HCT116 (cell line): Measurements from ENCODE around the gene PAX5. TPM values are rescaled to one million over a fixed set of nuclear protein-coding genes. Genes with fewer than 3 reads are reported as not detected.

ENCODE experiments used
- ATAC-seq: fragments of 200-7000 bp; cut with Tn5 transposase; 2 replicates; pipeline ENCODE4 v1.9.1; 2020; ENCODE audit warnings: mild to moderate bottlenecking, moderate library complexity
- BruUV-seq: library from RNA; stranded (reverse); fragments of 400-500 nt; replicated peaks from 2 replicates; lab custom pipeline; 2021; lab: Mats Ljungman, UMichigan
- CTCF ChIA-PET: fragments of 300-600 bp; sonication (Branson Sonifier 250); formaldehyde crosslinking; loops from one replicate; lab custom pipeline; 2021; ENCODE audit warnings: antibody characterized with exemption; lab: Charles Lee
- POLR2A ChIA-PET: fragments of 300-600, 350-600 bp; sonication (Branson Sonifier 250); formaldehyde crosslinking; loops from one replicate; lab custom pipeline; 2021; ENCODE audit warnings: antibody characterized with exemption; lab: Charles Lee
- RAD21 ChIA-PET, 2 experiments: fragments of 300-600 bp; sonication (Branson Sonifier 250); formaldehyde crosslinking; loops; one replicate each; lab custom pipeline; 2023; ENCODE audit warnings: low total read pairs in 2 of 2; ENCODE audit not compliant: uncharacterized antibody in 2 of 2, unreplicated experiment in 2 of 2, low non-redundant PET in 1 of 2; lab: Charles Lee
- DNase-seq: peaks from one replicate; pipeline ENCODE4 v3.0.0-alpha.2; 2010; ENCODE audit warnings: low read depth, low spot score
- H2AFZ ChIP-seq: fragments of 200-600 bp; shearing (Covaris generic), sonication (generic); 2 replicates; pipeline ENCODE4 v1.6.1; 2017; ENCODE audit warnings: low read depth, mixed run types, mixed read lengths, antibody characterized with exemption, low read length; ENCODE audit not compliant: poor library complexity, severe bottlenecking
- H3K27ac ChIP-seq: 2 replicates; pipeline ENCODE4 v1.5.1; 2012; ENCODE audit warnings: low read depth, low read length
- H3K27me3 ChIP-seq: fragments of 200-600 bp; sonication (generic); 2 replicates; pipeline ENCODE4 v1.6.1; 2016; ENCODE audit warnings: mixed run types, low read length, mixed read lengths; ENCODE audit not compliant: insufficient read depth
- H3K36me3 ChIP-seq, 2 experiments: fragments of 200-500 bp in 1 of 2; fragments of 200-600 bp in 1 of 2; sonication (Bioruptor generic) in 1 of 2; sonication (generic) in 1 of 2; 2 replicates each; pipeline versions ENCODE4 v1.5.1 to v1.6.1; 2014 to 2016; ENCODE audit warnings: low read length in 2 of 2, inconsistent platforms in 1 of 2, mixed read lengths in 1 of 2, mixed run types in 1 of 2; ENCODE audit not compliant: insufficient read depth in 2 of 2, control insufficient read depth in 1 of 2
- H3K4me1 ChIP-seq, 2 experiments: fragments of 200-600 bp in 1 of 2; sonication (generic) in 1 of 2; 2 replicates each; pipeline versions ENCODE4 v1.5.1 to v1.6.1; 2012 to 2017; ENCODE audit warnings: low read length in 2 of 2, inconsistent platforms in 1 of 2, mild to moderate bottlenecking in 1 of 2, mixed read lengths in 1 of 2, mixed run types in 1 of 2, moderate library complexity in 1 of 2; ENCODE audit not compliant: insufficient read depth in 2 of 2, control insufficient read depth in 1 of 2
- H3K4me2 ChIP-seq: fragments of 200-600 bp; sonication (generic); 2 replicates; pipeline ENCODE4 v1.6.1; 2017; ENCODE audit warnings: mixed run types, low read length, mixed read lengths
- H3K4me3 ChIP-seq, 2 experiments: fragments of 200-600 bp in 1 of 2; sonication (generic) in 1 of 2; replicated peaks in 1 of 2; 2 replicates each; pipeline ENCODE4 v1.5.1; 2011 to 2016; ENCODE audit warnings: low read length in 2 of 2, control low read depth in 1 of 2, low read depth in 1 of 2, mild to moderate bottlenecking in 1 of 2, mixed read lengths in 1 of 2, mixed run types in 1 of 2
- H3K79me2 ChIP-seq: fragments of 200-600 bp; sonication (generic); 2 replicates; pipeline ENCODE4 v1.6.1; 2017; ENCODE audit warnings: mild to moderate bottlenecking, mixed run types, low read length, moderate library complexity, mixed read lengths; ENCODE audit not compliant: insufficient read depth
- H3K9ac ChIP-seq: fragments of 200-600 bp; sonication (generic); 2 replicates; pipeline ENCODE4 v1.6.1; 2016; ENCODE audit warnings: low read length, mixed read lengths
- H3K9me2 ChIP-seq: fragments of 200-600 bp; sonication (generic), shearing (Covaris generic); 2 replicates; pipeline ENCODE4 v1.6.1; 2017; ENCODE audit warnings: mixed run types, mild to moderate bottlenecking, moderate library complexity; ENCODE audit not compliant: insufficient read depth
- H3K9me3 ChIP-seq, 2 experiments: fragments of 200-500 bp in 1 of 2; fragments of 200-600 bp in 1 of 2; sonication (Bioruptor generic) in 1 of 2; sonication (generic) in 1 of 2; 2 replicates each; pipeline ENCODE4 v1.6.1; 2014 to 2017; ENCODE audit warnings: low read length in 2 of 2, mixed read lengths in 2 of 2, inconsistent platforms in 1 of 2, low read depth in 1 of 2, mild to moderate bottlenecking in 1 of 2, mixed run types in 1 of 2, moderate library complexity in 1 of 2; ENCODE audit not compliant: control insufficient read depth in 1 of 2, insufficient read depth in 1 of 2
- H4K20me1 ChIP-seq: fragments of 200-600 bp; sonication (generic), shearing (Covaris generic); 2 replicates; pipeline ENCODE4 v1.6.1; 2017; ENCODE audit warnings: mixed run types, mild to moderate bottlenecking, moderate library complexity; ENCODE audit not compliant: insufficient read depth
- ELF1 ChIP-seq: IDR thresholded peaks from 2 replicates; pipeline ENCODE4 v1.6.1; 2012; ENCODE audit warnings: low read depth, borderline replicate concordance
- EZH2 ChIP-seq: fragments of 200-600 bp; sonication (generic); IDR thresholded peaks from 2 replicates; pipeline ENCODE4 v1.6.1; 2017; ENCODE audit warnings: antibody characterized with exemption, mixed run types
- EZH2phosphoT487 ChIP-seq: fragments of 200-600 bp; IDR thresholded peaks from 2 replicates; pipeline ENCODE4 v1.6.1; 2018; ENCODE audit warnings: antibody characterized with exemption, borderline replicate concordance
- JUND ChIP-seq: IDR thresholded peaks from 2 replicates; pipeline ENCODE4 v1.6.1; 2012
- SIN3A ChIP-seq: IDR thresholded peaks from 2 replicates; pipeline ENCODE4 v1.6.1; 2012; ENCODE audit warnings: low read depth
- SRF ChIP-seq: IDR thresholded peaks from 2 replicates; pipeline ENCODE4 v1.6.1; 2012; ENCODE audit warnings: low read depth
- TCF7L2 ChIP-seq: IDR thresholded peaks from 2 replicates; pipeline ENCODE4 v1.7.0; 2011; ENCODE audit warnings: borderline replicate concordance, inconsistent platforms; ENCODE audit not compliant: insufficient read depth, insufficient read length; ENCODE audit errors: extremely low read depth
- intact Hi-C: fragments of 100-400 bp; cut with micrococcal nuclease; formaldehyde crosslinking; loops from 2 replicates; pipeline ENCODE4 v1.10.0; 2022
- total RNA-seq: library from RNA; stranded (reverse); gene quantifications from one replicate; pipeline ENCODE4 v1.2.1, GENCODE V29; 2021; ENCODE audit not compliant: unreplicated experiment
- TF ChIP-seq, protein P1 (sequence below): IDR thresholded peaks from 2 replicates; pipeline ENCODE4 v1.6.1; 2012; ENCODE audit warnings: low read depth
- TF ChIP-seq, protein P2 (sequence below): IDR thresholded peaks from 2 replicates; pipeline ENCODE4 v1.6.1; 2012
- TF ChIP-seq, protein P3 (sequence below): IDR thresholded peaks from 2 replicates; pipeline ENCODE4 v1.6.1; 2011; ENCODE audit warnings: mild to moderate bottlenecking, low read length, moderate library complexity; ENCODE audit not compliant: insufficient replicate concordance; ENCODE audit errors: extremely low read depth
- TF ChIP-seq, protein P4 (sequence below): IDR thresholded peaks from 2 replicates; pipeline ENCODE4 v1.6.1; 2012

The PAX5 gene
- total RNA-seq, 1 experiment from 2014 or later = 0.17 TPM

DNA sequence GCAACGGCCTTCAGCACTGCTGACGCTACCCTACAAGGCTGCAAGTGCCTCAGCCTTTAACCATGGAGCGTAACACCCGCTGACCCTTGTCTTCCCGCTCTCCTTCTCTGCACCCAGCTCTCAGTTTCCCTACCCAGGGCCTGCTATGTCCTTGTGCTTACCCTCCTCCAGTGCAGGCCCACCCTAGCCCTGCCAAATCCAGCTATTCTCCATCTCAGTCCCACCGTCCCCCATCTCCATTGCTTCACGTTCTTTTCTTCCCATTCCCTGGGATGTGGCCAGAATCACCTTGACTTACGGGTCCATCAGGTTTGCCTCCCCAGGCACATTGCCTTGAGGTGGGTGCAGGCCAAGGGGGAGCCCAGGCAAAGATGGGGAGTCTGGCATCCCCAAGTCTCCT, 91.2 kb downstream of the PAX5 start:
- DNase-seq = no peak
- H3K27me3 ChIP-seq = 0 out of 2 replicates have a peak, but pooled peaks cover 2% of the 10 kb centered on the region
- no peaks in the 10 kb centered on the region for H3K9me3 ChIP-seq
- BruUV-seq = no TSS peak
- ChIA-PET CTCF (no interaction called here), POLR2A (interaction anchor here (1.0 kb wide), 1 partner anchor 15 kb away, joined by 3 read pairs; no protein-coding TSS in a partner anchor), RAD21 (no interaction called here)
- H3K4me3 ChIP-seq = no peak overlapping the region
- H2AFZ ChIP-seq = no peak overlapping the region
- no peaks in the 10 kb centered on the region for H3K9me2 ChIP-seq
- no peak overlapping the region for H3K4me2 ChIP-seq
- H3K4me1 ChIP-seq = no peaks in the 10 kb centered on the region
- H4K20me1 ChIP-seq = no peaks in the 10 kb centered on the region
- no peak for ATAC-seq
- H3K79me2 ChIP-seq = no peaks in the 10 kb centered on the region
- intact Hi-C loops = no loop called here
- no peak overlapping the region for H3K9ac ChIP-seq
- no peaks in the 10 kb centered on the region for H3K36me3 ChIP-seq
- no peak for TF ChIP-seq ELF1
- H3K27ac ChIP-seq = no peak overlapping the region

DNA sequence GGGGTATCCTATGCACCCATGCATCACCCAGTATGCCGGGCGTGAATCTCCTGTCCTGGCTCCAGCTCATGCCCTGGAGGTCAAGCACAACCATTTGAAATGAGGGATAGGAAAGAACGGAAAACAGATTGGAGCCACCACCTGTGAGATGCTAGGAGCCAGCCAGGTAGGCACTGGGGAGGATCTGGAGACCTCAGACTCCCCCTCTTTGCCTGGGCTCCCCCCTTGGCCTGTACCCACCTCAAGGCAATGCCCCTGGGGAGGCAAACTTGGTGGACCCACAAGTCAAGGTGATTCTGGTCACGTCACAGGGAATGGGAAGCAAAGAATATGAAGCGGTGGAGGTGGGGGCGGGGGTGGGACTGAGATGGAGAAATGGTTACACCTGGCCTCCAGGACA, 92.6 kb downstream of the PAX5 start:
- POLR2A ChIA-PET = no interaction called here
- H3K4me1 ChIP-seq = peaks cover 0 to 8% of the 10 kb centered on the region in 2 experiments; a peak in 2 of 4 replicates
- CTCF ChIA-PET = no interaction called here
- no TSS peak for BruUV-seq
- TF ChIP-seq SRF (no peak), TCF7L2 (no peak), EZH2 (no peak), SIN3A (no peak), EZH2phosphoT487 (no peak), JUND (no peak)
- TF ChIP-seq, protein P1, sequence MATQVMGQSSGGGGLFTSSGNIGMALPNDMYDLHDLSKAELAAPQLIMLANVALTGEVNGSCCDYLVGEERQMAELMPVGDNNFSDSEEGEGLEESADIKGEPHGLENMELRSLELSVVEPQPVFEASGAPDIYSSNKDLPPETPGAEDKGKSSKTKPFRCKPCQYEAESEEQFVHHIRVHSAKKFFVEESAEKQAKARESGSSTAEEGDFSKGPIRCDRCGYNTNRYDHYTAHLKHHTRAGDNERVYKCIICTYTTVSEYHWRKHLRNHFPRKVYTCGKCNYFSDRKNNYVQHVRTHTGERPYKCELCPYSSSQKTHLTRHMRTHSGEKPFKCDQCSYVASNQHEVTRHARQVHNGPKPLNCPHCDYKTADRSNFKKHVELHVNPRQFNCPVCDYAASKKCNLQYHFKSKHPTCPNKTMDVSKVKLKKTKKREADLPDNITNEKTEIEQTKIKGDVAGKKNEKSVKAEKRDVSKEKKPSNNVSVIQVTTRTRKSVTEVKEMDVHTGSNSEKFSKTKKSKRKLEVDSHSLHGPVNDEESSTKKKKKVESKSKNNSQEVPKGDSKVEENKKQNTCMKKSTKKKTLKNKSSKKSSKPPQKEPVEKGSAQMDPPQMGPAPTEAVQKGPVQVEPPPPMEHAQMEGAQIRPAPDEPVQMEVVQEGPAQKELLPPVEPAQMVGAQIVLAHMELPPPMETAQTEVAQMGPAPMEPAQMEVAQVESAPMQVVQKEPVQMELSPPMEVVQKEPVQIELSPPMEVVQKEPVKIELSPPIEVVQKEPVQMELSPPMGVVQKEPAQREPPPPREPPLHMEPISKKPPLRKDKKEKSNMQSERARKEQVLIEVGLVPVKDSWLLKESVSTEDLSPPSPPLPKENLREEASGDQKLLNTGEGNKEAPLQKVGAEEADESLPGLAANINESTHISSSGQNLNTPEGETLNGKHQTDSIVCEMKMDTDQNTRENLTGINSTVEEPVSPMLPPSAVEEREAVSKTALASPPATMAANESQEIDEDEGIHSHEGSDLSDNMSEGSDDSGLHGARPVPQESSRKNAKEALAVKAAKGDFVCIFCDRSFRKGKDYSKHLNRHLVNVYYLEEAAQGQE = no peak
- TF ChIP-seq, protein P2, sequence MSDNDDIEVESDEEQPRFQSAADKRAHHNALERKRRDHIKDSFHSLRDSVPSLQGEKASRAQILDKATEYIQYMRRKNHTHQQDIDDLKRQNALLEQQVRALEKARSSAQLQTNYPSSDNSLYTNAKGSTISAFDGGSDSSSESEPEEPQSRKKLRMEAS = no peak
- TF ChIP-seq, protein P3, sequence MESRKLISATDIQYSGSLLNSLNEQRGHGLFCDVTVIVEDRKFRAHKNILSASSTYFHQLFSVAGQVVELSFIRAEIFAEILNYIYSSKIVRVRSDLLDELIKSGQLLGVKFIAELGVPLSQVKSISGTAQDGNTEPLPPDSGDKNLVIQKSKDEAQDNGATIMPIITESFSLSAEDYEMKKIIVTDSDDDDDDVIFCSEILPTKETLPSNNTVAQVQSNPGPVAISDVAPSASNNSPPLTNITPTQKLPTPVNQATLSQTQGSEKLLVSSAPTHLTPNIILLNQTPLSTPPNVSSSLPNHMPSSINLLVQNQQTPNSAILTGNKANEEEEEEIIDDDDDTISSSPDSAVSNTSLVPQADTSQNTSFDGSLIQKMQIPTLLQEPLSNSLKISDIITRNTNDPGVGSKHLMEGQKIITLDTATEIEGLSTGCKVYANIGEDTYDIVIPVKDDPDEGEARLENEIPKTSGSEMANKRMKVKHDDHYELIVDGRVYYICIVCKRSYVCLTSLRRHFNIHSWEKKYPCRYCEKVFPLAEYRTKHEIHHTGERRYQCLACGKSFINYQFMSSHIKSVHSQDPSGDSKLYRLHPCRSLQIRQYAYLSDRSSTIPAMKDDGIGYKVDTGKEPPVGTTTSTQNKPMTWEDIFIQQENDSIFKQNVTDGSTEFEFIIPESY = no peak
- TF ChIP-seq, protein P4, sequence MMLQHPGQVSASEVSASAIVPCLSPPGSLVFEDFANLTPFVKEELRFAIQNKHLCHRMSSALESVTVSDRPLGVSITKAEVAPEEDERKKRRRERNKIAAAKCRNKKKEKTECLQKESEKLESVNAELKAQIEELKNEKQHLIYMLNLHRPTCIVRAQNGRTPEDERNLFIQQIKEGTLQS = no peak
- no peaks in the 10 kb centered on the region for H3K36me3 ChIP-seq
- no peaks in the 10 kb centered on the region for H3K79me2 ChIP-seq
- H4K20me1 ChIP-seq = no peaks in the 10 kb centered on the region
- RAD21 ChIA-PET = no interaction called here
- H3K27ac ChIP-seq = no peak overlapping the region
- H3K9me3 ChIP-seq = no peaks in the 10 kb centered on the region
- intact Hi-C loops = no loop called here
- no peak for DNase-seq
- no peak for ATAC-seq
- H3K4me2 ChIP-seq = no peak overlapping the region
- H3K4me3 ChIP-seq = no peak overlapping the region
- H3K27me3 ChIP-seq = no peaks in the 10 kb centered on the region
- no peak overlapping the region for H3K9ac ChIP-seq
- no peak overlapping the region for H2AFZ ChIP-seq
- H3K9me2 ChIP-seq = no peaks in the 10 kb centered on the region
